ENCODE results near the gene PTPRM.

Gene PTPRM

DNA sequence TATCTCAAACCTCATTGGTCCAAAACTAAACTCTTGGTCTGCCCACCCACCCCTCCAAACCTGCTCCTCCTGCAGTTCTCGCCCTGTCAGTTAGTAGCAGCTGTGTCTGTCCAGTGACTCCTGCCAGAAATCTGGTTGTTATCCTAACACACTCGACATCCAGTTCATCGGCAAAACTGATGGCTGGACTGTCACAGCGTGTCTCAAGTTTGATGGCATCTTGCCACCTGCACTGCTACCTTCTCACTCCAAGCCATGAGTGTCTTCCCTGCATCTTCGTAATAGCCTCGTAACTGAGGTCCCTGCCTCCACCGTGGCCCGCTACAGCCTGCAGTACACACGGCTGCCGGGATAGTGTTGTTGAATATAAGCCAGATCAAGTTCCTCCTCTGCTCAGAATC lies 572.0 kb downstream of the PTPRM start:
- FAIRE-seq (no peak), DNase-seq (ENCODE audit: insufficient read length) (no peak)
- TF ChIP-seq TAF1 (IDR thresholded peaks at IDR 0.05; ENCODE audit: borderline replicate concordance, low read depth, low read length) (no peak), POLR2AphosphoS5 (IDR thresholded peaks at IDR 0.05; ENCODE audit: low read depth, low read length) (no peak), POLR2A (IDR thresholded peaks at IDR 0.05; ENCODE audit: low read depth, low read length) (no peak)

DNA sequence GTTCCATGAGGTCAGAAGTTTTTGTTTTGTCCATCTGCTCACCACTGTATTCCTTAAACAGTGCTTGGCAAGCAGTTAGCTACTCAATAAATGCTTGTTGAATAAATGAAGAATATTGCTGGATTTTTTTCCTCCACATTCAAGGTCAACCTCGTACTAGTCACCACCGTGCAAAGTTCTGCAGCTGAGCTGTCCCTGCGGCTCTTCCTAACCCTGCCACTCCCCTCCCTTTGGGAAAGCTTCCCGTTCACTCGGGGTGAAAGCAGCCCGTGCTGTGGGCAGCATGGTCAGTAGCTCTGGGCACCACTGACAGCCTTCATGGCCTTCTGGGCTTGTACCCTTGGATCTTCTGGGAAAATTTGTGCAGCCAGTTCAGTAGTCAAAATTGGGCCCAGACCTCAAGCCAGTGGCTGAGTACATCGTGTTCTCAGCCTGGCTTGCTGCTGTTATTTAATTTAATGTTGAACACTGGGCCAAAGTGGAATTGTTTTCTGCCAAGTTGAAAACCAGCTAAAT lies 572.8 kb downstream of the PTPRM start:
- DNase-seq (ENCODE audit: insufficient read length) (no peak), FAIRE-seq (no peak)
- no peak for TF ChIP-seq POLR2A (IDR thresholded peaks at IDR 0.05; ENCODE audit: low read depth, low read length)
- TF ChIP-seq POLR2AphosphoS5 (IDR thresholded peaks at IDR 0.05; ENCODE audit: low read depth, low read length): no peak

DNA sequence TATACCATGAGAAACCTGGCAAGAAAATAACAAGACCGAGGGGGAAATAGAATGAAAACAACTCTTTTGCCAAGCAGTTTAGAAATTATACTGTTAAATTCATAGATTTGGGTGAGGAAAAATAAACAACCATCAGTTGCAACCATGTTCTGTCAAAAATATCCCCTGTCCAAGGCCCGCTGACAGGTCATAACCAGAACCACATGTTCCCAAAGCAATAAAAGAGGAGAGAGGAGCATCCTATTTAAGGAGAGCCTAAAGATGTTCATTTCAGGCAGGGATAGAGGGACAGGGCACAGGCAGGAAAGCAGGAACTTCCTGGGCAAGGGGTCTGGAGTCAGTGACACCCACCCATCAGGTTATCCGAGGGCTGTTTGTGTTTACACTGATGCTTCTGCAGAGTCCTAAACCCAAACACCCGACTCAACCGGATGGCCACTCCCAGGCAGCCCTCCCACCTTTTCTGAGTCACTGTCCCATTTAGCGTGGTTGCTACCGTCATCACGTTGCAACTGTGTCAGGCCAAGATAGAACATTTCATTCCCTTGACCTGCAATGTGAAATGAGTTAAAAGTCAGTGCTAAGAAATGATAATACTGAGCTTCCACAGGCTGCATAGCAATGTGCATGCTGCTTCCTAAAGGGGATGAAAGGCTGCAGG lies 573.9 kb downstream of the PTPRM start:
- TF ChIP-seq POLR2A (IDR thresholded peaks at IDR 0.05; ENCODE audit: low read depth, low read length) (no peak), POLR2AphosphoS5 (IDR thresholded peaks at IDR 0.05; ENCODE audit: low read depth, low read length) (no peak), TAF1 (IDR thresholded peaks at IDR 0.05; ENCODE audit: borderline replicate concordance, low read depth, low read length) (no peak)
- FAIRE-seq: no peak
- DNase-seq (ENCODE audit: insufficient read length): no peak

DNA sequence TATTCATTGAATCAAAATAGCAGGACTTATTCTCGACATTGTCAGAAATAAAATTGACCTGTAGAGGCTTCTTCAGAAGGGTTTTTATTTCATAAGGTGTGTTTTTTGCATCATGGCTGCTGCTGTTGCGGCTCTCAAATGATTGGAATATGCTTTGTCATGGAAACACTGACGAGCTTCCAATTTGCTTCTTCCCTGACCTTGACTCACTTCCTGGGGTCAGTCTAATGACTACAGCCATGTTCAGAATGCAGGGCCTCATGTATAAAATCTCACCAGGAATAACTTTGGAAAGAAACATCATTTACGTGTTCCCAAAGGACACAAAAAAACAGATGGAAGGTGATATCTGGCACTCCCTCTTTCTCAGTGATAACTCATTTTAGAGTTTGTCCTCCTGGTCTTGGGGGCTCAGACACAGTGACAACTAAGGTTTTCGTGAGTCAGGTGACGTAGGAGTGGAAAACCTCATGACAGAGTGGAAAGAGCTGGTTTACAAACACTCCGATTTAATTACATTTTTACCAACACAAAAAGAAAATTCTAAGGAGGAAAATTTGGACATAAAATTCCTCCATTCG lies 575.1 kb downstream of the PTPRM start:
- DNase-seq (ENCODE audit: insufficient read length) (no peak), FAIRE-seq (no peak)
- TF ChIP-seq POLR2A (IDR thresholded peaks at IDR 0.05; ENCODE audit: low read depth, low read length): no peak
- TF ChIP-seq TAF1 (IDR thresholded peaks at IDR 0.05; ENCODE audit: borderline replicate concordance, low read depth, low read length): no peak
- no peak for TF ChIP-seq POLR2AphosphoS5 (IDR thresholded peaks at IDR 0.05; ENCODE audit: low read depth, low read length)

DNA sequence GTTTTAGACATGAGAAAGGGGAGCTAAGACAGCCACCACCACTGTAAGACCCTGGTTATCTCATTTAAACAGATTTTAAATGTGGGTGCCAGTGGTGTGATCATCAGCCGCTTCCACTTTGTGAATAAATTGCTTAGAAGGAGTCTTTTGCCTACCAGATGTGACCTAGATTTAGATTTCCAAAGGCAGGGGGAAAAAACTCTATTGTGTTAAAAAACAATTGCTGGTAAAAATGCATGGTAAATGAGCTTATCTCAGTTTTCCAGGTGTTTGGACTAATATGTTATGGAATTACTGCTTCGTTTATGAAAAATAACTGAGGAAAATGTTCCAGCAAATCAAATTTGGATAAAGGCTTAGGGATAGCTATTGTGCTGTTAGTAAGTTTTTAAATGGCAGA lies 575.8 kb downstream of the PTPRM start:
- no peak for DNase-seq (ENCODE audit: insufficient read length)
- no peak for TF ChIP-seq POLR2AphosphoS5 (IDR thresholded peaks at IDR 0.05; ENCODE audit: low read depth, low read length)
- no peak for TF ChIP-seq TAF1 (IDR thresholded peaks at IDR 0.05; ENCODE audit: borderline replicate concordance, low read depth, low read length)
- no peak for TF ChIP-seq POLR2A (IDR thresholded peaks at IDR 0.05; ENCODE audit: low read depth, low read length)
- no peak for FAIRE-seq

DNA sequence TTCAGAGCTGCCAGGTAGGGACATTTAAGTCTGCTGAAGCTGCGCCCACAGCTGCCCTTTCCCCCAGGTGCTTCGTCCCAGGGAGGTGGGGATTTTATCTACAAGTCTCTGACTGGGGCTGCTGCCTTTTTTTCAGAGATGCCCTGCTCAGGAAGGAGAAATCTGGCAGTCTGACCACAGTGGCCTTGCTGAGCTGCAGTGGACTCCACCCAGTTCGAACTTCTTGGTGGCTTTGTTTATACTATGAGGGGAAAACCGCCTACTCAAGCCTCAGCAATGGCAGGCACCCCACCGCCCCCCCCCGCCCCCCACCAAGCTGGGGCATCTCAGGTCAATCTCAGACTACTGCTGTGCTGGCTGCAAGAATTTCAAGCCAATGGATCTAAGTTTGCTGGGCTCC lies 584.1 kb downstream of the PTPRM start:
- DNase-seq (ENCODE audit: insufficient read length): no peak
- no peak for FAIRE-seq

DNA sequence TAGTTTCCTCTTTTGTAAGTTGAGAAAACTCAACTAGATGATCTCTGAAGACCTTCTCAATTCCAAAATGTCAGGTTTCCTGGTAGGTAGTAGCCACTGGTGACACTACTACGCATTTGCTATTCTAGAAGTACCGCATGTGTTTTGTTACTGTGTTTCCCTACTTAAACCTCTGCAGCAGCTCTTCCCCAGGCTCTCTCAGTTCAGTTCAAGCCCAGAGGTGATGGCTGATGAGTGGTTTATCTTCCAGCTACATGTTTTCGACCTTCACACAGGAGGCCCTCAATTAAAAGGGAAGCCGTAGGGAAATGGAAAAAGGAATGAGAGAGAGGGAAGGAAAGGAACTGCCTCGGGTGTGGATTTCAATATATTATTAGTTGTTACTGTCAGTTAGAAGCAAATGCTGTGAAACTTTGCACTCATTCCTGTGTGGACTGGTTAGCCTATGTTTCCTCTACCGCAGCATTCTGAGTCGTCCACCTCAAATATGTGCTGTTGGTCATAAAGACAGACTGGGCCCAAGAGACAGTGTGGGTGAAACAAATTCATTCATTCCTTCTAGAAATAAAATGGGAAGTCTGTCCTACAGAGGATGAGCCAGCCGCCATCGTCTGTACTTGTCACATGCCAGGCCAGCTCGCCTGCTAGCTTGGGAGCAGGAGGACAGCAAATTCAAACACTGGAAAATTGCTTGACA lies 586.9 kb downstream of the PTPRM start:
- DNase-seq (ENCODE audit: insufficient read length) (no peak), FAIRE-seq (no peak)

More for the DNA sequence above, 584.1 kb downstream of the PTPRM start:
- TF ChIP-seq POLR2AphosphoS5 (IDR thresholded peaks at IDR 0.05; ENCODE audit: low read depth, low read length) (no peak), TAF1 (IDR thresholded peaks at IDR 0.05; ENCODE audit: borderline replicate concordance, low read depth, low read length) (no peak), POLR2A (IDR thresholded peaks at IDR 0.05; ENCODE audit: low read depth, low read length) (no peak)

DNA sequence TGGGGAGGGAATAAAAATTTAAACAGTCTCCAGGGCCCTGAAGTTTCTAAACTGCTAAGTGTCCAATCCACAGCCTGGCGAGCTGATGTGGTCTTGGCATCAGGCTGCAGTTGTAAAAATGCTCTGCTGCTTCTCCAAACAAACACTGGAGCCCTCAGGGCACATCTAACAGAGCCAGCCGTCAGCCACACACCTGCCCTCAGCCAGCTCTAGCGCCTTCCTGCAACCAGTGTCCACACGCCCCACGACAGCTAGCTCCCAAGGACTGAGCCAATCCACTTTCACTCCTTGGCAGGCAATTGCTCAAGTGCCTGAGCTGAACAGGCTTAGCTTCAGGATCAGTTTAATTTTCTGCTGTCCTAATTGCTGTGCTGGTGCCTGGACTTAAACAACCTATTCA lies 595.7 kb downstream of the PTPRM start:
- TF ChIP-seq POLR2A (IDR thresholded peaks at IDR 0.05; ENCODE audit: low read depth, low read length): no peak
- no peak for TF ChIP-seq POLR2AphosphoS5 (IDR thresholded peaks at IDR 0.05; ENCODE audit: low read depth, low read length)
- no peak for TF ChIP-seq TAF1 (IDR thresholded peaks at IDR 0.05; ENCODE audit: borderline replicate concordance, low read depth, low read length)
- FAIRE-seq (no peak), DNase-seq (ENCODE audit: insufficient read length) (no peak)

More for the DNA sequence above, 586.9 kb downstream of the PTPRM start:
- no peak for TF ChIP-seq POLR2A (IDR thresholded peaks at IDR 0.05; ENCODE audit: low read depth, low read length)
- no peak for TF ChIP-seq POLR2AphosphoS5 (IDR thresholded peaks at IDR 0.05; ENCODE audit: low read depth, low read length)
- TF ChIP-seq TAF1 (IDR thresholded peaks at IDR 0.05; ENCODE audit: borderline replicate concordance, low read depth, low read length): no peak

DNA sequence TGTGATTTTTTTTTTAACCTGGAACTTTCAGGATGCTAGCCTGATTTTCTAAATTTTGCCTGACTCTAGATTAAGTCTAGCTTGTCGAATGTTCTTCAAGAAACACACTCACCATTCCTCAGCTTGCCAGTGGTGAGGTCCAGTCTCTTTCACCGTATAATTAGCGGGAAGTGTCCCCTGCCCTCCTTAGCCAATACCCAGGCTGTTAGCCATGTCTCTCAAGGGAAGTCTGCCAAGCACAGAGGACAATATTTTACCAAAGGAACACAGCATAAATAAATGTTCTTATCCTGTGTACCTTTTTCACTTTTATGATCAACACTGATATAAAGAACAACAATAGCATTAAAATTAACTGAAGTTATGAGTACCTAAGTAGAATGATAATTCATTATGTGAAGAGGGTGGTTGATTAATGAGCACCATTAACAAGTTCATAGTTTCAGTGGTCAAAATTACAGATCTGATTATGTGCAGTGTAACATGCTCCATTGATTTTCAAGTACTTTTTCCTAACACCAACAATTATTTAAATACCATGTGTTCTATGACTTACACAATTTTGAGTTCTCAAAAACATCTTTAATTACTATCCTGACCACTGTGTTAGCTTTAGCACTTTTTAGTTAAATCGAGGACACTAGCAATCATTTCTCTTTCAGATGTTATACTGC lies 596.3 kb downstream of the PTPRM start:
- DNase-seq (ENCODE audit: insufficient read length): no peak
- FAIRE-seq: no peak
- no peak for TF ChIP-seq POLR2AphosphoS5 (IDR thresholded peaks at IDR 0.05; ENCODE audit: low read depth, low read length)
- TF ChIP-seq POLR2A (IDR thresholded peaks at IDR 0.05; ENCODE audit: low read depth, low read length): no peak
- no peak for TF ChIP-seq TAF1 (IDR thresholded peaks at IDR 0.05; ENCODE audit: borderline replicate concordance, low read depth, low read length)

DNA sequence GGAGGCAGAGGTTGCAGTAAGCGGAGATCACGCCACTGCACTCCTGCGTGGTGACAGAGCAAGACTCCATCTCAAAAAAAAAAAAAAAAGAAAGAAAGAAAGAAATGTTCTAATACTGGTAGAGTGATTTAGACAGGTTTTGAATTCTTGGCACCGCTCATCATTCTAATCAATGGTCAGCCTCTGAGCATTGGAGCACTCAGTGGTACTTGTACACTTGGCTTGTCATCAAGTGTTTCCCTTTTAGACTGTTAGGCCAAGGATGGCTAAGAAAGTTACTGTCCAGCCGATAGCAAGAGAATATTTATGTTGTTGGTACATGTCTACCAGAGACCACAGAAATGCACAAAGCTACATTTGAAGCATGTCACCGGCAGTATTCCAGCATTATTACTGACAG lies 598.0 kb downstream of the PTPRM start:
- TF ChIP-seq TAF1 (IDR thresholded peaks at IDR 0.05; ENCODE audit: borderline replicate concordance, low read depth, low read length) (no peak), POLR2AphosphoS5 (IDR thresholded peaks at IDR 0.05; ENCODE audit: low read depth, low read length) (no peak), POLR2A (IDR thresholded peaks at IDR 0.05; ENCODE audit: low read depth, low read length) (no peak)
- FAIRE-seq: no peak
- DNase-seq (ENCODE audit: insufficient read length): no peak

DNA sequence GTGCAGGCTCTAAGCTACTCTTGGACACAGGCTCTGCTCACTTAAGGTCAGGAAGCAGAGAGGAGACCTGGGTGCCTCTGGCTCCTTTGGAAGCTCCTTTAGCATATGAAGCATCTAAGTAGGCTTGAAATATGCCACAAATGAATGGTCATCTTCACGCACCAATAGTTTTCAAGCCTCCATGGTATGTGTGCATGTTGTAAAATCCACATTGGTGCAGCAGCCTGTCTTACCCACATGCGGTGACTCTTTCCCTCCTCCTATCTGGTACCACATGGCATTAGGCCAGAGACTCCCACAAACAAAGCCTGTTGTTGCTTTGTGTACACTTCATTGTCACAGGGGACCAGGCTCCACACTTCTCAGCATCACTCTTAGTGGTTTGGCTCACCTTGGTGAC lies 599.9 kb downstream of the PTPRM start:
- no peak for TF ChIP-seq POLR2AphosphoS5 (IDR thresholded peaks at IDR 0.05; ENCODE audit: low read depth, low read length)
- TF ChIP-seq POLR2A (IDR thresholded peaks at IDR 0.05; ENCODE audit: low read depth, low read length): no peak
- no peak for TF ChIP-seq TAF1 (IDR thresholded peaks at IDR 0.05; ENCODE audit: borderline replicate concordance, low read depth, low read length)
- DNase-seq (ENCODE audit: insufficient read length): no peak
- FAIRE-seq: no peak

All from GM12892 (cell line).